Heart left ventricle (tissue), 16 donors: ENCODE measurements around the gene AP3B1. TPM values are rescaled to one million over a fixed set of nuclear protein-coding genes. Genes with fewer than 3 reads are reported as not detected.

ENCODE experiments used
- ATAC-seq, 4 donors: fragments of 200-7000 bp; cut with Tn5 transposase; one replicate each; pipeline ENCODE4 v1.9.1; 2020 to 2022; ENCODE audit warnings: moderate library complexity in 4 of 4, mild to moderate bottlenecking in 3 of 4, moderate number of reproducible peaks in 1 of 4
- DNase-seq, 5 donors: peaks; one replicate each; pipeline ENCODE4 v3.0.0-alpha.2; 2020
- H3K27ac ChIP-seq, 12 donors: fragments of 200-600 bp; sonication (generic) in 4 of 12; one replicate each; pipeline versions ENCODE4 v1.5.0 to v1.8.0; 2016 to 2022; ENCODE audit warnings: mild to moderate bottlenecking in 2 of 12
- H3K27me3 ChIP-seq, 9 donors: fragments of 200-600 bp; sonication (generic) in 2 of 9; one replicate each; pipeline versions ENCODE4 v1.5.1 to v1.8.0; 2016 to 2022; ENCODE audit warnings: mild to moderate bottlenecking in 3 of 9
- H3K36me3 ChIP-seq, 9 donors: fragments of 200-600 bp; sonication (generic) in 2 of 9; one replicate each; pipeline versions ENCODE4 v1.5.0 to v1.8.0; 2018 to 2022; ENCODE audit warnings: mild to moderate bottlenecking in 2 of 9
- H3K4me1 ChIP-seq, 12 donors: fragments of 200-600 bp; sonication (generic) in 4 of 12; one replicate each; pipeline versions ENCODE4 v1.5.0 to v1.8.0; 2016 to 2022; ENCODE audit warnings: mild to moderate bottlenecking in 3 of 12
- H3K4me3 ChIP-seq, 12 donors: fragments of 200-600 bp; sonication (generic) in 4 of 12; one replicate each; pipeline versions ENCODE4 v1.5.0 to v1.8.0; 2017 to 2022; ENCODE audit warnings: mild to moderate bottlenecking in 9 of 12, moderate library complexity in 4 of 12
- H3K9me3 ChIP-seq, 12 donors: fragments of 200-600 bp; sonication (generic) in 4 of 12; one replicate each; pipeline versions ENCODE4 v1.5.0 to v1.8.0; 2016 to 2022; ENCODE audit warnings: mild to moderate bottlenecking in 1 of 12
- CTCF ChIP-seq, 12 donors: fragments of 200-600 bp; sonication (generic) in 4 of 12; IDR thresholded peaks; one replicate each; pipeline versions ENCODE4 v1.5.0 to v1.8.0; 2018 to 2022; ENCODE audit warnings: antibody characterized with exemption in 12 of 12, mild to moderate bottlenecking in 5 of 12
- POLR2A ChIP-seq, 2 donors: fragments of 450-650 bp; IDR thresholded peaks; one replicate each; pipeline ENCODE4 v1.6.1; 2017; ENCODE audit warnings: antibody characterized with exemption in 2 of 2, mild to moderate bottlenecking in 2 of 2, moderate library complexity in 2 of 2
- WGBS, 4 donors: extraction: QIAGEN DNeasy Blood & Tissue Kit in 2 of 4; methylation state at CpG; one replicate each; pipeline versions ENCODE4 v1.1.5 to v1.1.7; 2013 to 2018; 5-methylcytosine and 5-hydroxymethylcytosine counted together
- intact Hi-C, 10 donors: fragments of 100-400 bp; cut with DNase I; formaldehyde crosslinking; loops; one replicate each; pipeline versions ENCODE4 v1.11.1 to v1.14.2; 2022
- polyA plus RNA-seq, 2 donors: library from polyadenylated mRNA; stranded (reverse); fragments of 200-250 nt; gene quantifications; one replicate each; pipeline ENCODE4 v1.2.3, GENCODE V29; 2013
- total RNA-seq, 9 donors: library from RNA; depleted of rRNA in 2 of 9; stranded (reverse); fragments of >200 nt in 2 of 9; fragmentation: NEBNext Ultra II Directional in 3 of 9; extraction: Animal tissue kit (Norgen Biotek cat#: 25700) in 3 of 9; gene quantifications; one replicate each; pipeline versions ENCODE4 v1.1.0 to v1.2.4, GENCODE V29; 2016 to 2023
- donor health status: ischemic (EF 13 %, LVEDD 7.1; RV severe dilation, severe dysfunction).
- donor health status: healthy with polysubstance abuse.
- donor health status: DM: no; HTN: yes; CAD: no.
- donor health status: DM: no; HTN: no; CAD: no.
- donor health status: ischemic (EF 25% LVEDD 6.9; RV normal size, moderate dysfunction).
- donor health status: ischemic (EF 25% LVEDD 5.7; RV mildly dilated, moderate dysfunction).
- donor health status: healthy.
- donor health status: DM: yes; HTN: yes; CAD: no.
- donor health status: ischemic (EF 35%, LVEDD 5.7; RV mildly dilated, moderate dysfunction).
- donor health status: nonischemic (EF 11% LVEDD 7.7; RV severe dilation, severe dysfunction).
- donor health status: DM: yes; HTN: yes; CAD: no.
- donor health status: PGD.
- donor health status: ischemic (EF 29% LVEDD 5.4; RV normal size, mild dysfunction).
- donor health status: nonischemic (EF 23%, LVEDD 6.1; RV moderate dilation, normal function).

The AP3B1 gene
- total and polyA plus RNA-seq, 11 donors, result 14.4 to 33.7 (median 25.2) TPM

- H3K4me1 ChIP-seq, result peaks cover 0 to 10% (median 3%) of the 10 kb centered on the region in 12 donors
- H3K9me3 ChIP-seq, result no peaks in the 10 kb centered on the region
- no peak for ATAC-seq
- no peaks in the 10 kb centered on the region for H3K27me3 ChIP-seq
- no peak for DNase-seq
- 28 to 34% (median 29%) methylated on average over 2 of the region's 2 CpGs for WGBS, 4 donors
- H3K27ac ChIP-seq, result no peak overlapping the region
- TF ChIP-seq POLR2A (IDR thresholded peaks at IDR 0.05) (no peak), CTCF (IDR thresholded peaks at IDR 0.05) (no peak)
- no peaks in the 10 kb centered on the region for H3K36me3 ChIP-seq
- intact Hi-C loops, result no loop called here
- H3K4me3 ChIP-seq, result no peak overlapping the region
Observed at GRCh38 chr5:78280261-78280660, 14.2 kb downstream of the AP3B1 start.

- TF ChIP-seq POLR2A (IDR thresholded peaks at IDR 0.05) (no peak), CTCF (IDR thresholded peaks at IDR 0.05) (no peak)
- Histone ChIP-seq H3K4me1 (peaks cover 0 to 14% (median 6%) of the 10 kb centered on the region in 12 donors), H3K36me3 (no peaks in the 10 kb centered on the region), H3K4me3 (no peak overlapping the region), H3K27ac (no peak overlapping the region), H3K27me3 (no peaks in the 10 kb centered on the region), H3K9me3 (no peaks in the 10 kb centered on the region)
- intact Hi-C loops, result no loop called here
- 97 to 98% (median 98%) methylated on average over 5 of the region's 5 CpGs for WGBS, 4 donors
- DNase-seq, result no peak
- no peak for ATAC-seq
Observed at GRCh38 chr5:78279194-78279593, 15.3 kb downstream of the AP3B1 start.

DNA sequence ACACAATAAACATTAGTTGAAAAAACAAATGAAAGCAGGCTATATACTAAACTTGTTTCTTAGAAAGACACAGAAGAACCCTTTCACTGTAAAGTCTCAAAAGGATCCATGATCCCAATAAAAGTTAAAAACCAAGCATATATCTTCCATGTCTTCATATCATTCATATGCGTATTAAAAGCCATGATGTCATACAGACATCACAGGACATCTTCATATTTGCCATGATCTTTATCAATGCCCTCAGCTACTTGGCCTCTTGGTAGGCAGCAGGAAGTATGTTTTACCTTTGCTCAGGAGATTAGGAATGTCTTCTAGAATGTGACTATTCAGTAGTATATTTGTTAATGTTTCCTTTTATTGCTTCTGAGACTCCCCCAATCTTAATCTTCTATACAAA is 16.8 kb downstream of the AP3B1 start:
- no peaks in the 10 kb centered on the region for H3K36me3 ChIP-seq
- H3K27me3 ChIP-seq, result no peaks in the 10 kb centered on the region
- H3K4me1 ChIP-seq, result peaks cover 0 to 27% (median 15%) of the 10 kb centered on the region in 12 donors
- intact Hi-C loops, result no loop called here
- TF ChIP-seq POLR2A (IDR thresholded peaks at IDR 0.05) (no peak), CTCF (IDR thresholded peaks at IDR 0.05) (no peak)
- ATAC-seq, result no peak
- no peak for DNase-seq
- 98 to 100% (median 99%) methylated on average over 1 of the region's 1 CpG for WGBS, 4 donors
- no peak overlapping the region for H3K4me3 ChIP-seq
- H3K27ac ChIP-seq, result no peak overlapping the region
- no peaks in the 10 kb centered on the region for H3K9me3 ChIP-seq

- no peaks in the 10 kb centered on the region for H3K36me3 ChIP-seq
- H3K9me3 ChIP-seq, result no peaks in the 10 kb centered on the region
- no peaks in the 10 kb centered on the region for H3K27me3 ChIP-seq
- no peak for TF ChIP-seq POLR2A (IDR thresholded peaks at IDR 0.05)
- no peak for TF ChIP-seq CTCF (IDR thresholded peaks at IDR 0.05)
- no peak overlapping the region for H3K27ac ChIP-seq
- DNase-seq (no peak), ATAC-seq (no peak)
- H3K4me1 ChIP-seq, result peaks cover 0 to 27% (median 12%) of the 10 kb centered on the region in 12 donors
- intact Hi-C loops, result no loop called here
- no peak overlapping the region for H3K4me3 ChIP-seq
Observed at GRCh38 chr5:78275998-78276543, 18.4 kb downstream of the AP3B1 start.
